ENCODE data around the gene SRPX2.

SRPX2 gene, protein sequence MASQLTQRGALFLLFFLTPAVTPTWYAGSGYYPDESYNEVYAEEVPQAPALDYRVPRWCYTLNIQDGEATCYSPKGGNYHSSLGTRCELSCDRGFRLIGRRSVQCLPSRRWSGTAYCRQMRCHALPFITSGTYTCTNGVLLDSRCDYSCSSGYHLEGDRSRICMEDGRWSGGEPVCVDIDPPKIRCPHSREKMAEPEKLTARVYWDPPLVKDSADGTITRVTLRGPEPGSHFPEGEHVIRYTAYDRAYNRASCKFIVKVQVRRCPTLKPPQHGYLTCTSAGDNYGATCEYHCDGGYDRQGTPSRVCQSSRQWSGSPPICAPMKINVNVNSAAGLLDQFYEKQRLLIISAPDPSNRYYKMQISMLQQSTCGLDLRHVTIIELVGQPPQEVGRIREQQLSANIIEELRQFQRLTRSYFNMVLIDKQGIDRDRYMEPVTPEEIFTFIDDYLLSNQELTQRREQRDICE

DNA sequence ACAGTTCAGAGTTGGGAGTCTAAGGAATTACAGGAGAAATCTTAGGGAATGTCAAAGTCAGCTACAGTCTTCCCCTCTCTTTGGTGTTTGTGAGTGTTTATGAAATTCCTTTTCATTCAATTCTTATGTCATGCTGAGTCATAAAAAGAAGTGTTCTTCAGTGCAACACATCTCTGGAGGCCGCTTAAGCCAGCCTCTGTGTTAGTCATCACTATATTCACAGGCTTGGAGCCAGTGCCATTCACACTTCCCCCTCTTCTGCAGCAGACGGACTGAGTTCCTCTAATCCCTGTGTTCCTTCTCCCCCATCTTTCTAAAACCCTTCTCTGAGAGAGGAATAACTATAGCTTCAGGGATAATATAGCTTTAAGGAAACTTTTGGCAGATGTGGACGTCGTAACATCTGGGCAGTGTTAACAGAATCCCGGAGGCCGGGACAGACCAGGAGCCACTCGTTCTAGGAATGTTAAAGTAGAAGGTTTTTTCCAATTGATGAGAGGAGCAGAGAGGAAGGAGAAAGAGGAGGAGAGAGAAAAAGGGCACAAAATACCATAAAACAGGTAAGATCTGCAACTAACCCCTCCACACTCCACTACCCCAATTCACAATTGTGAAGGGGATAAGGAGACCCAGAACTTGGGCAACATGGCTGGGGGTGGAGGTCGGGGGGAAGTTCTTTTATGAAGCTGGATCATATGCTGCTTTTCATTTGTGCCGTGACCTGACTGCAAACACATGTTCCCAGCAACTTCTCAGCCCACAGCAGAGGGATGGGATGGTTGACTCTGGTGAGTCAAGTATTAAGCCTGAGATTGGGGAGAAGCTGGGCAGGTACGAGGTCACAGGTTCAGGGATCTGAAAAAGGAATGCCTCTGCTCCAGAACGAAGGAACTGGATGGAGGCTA, at the start of gene SRPX2:
TSS of gene SRPX2 (plus strand) at position 244 of the 905 bp plus-strand sequence. CDS start 2,124 bp downstream, outside the sequence.
- no peak for DNase-seq (ENCODE audit: low read depth)

DNA sequence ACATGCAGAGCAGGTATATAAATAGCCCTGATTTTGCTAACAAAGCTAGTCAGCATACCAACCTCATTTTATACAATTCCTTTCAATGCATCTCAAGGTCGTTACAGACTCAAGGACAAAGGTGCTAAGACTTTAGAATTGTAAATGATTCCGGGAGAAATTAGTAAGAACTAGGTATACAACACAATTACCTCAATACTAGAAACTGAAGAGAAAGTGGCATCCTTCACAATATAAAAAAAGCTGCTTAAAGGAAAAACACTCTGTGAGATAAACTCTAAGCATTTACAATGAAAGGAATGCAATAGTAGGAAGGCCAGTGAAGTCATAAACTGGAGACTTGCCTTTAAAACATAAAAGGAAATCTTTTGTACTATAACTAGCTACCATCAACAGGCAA, 47.4 kb upstream of the SRPX2 start:
- no peak for DNase-seq (ENCODE audit: low read depth)

DNA sequence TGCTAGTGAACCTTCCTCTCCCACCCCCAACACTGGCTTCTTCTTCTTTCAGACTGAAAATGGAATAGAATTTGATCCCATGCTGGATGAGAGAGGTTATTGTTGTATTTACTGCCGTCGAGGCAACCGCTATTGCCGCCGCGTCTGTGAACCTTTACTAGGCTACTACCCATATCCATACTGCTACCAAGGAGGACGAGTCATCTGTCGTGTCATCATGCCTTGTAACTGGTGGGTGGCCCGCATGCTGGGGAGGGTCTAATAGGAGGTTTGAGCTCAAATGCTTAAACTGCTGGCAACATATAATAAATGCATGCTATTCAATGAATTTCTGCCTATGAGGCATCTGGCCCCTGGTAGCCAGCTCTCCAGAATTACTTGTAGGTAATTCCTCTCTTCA, 44.5 kb upstream of the SRPX2 start:
- no peak for DNase-seq (ENCODE audit: low read depth)

DNA sequence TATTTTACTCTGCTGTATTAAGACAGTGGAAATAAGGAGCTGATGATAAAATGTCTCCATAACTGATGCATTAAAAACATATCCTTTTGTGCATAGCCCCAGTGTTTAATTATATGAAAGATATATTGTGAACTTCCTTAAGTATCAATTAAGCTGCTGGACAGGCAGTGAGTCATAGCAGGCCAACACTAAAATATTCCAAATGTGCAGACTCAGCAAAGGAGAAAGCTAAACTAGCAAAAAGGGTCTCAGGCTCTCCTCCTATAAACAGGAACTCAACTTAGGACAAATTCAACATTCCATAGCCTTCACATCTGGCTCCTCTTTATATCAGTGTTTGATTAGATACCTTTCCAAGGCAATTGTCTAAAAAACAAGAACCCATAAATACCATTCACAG, 43.7 kb upstream of the SRPX2 start:
- no peak for DNase-seq (ENCODE audit: low read depth)

DNA sequence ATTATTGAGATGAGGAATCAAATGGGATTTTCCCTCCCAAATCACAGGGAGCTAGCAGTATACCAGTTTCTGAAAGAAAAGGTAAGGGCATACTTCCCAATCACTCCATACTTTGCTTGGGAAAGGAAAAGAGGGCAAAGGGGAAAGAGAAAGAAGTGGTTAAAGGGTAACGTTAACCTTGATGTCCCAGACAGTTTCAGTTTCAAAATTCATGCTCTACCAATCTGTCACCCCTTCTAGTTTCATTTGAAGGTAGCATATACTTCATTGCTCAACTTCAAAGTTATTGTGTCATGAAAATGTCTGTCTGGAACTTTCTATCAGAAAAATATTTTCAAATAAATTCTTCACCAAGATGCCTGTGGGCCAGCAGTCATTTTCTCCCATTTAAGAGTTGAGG, 43.2 kb upstream of the SRPX2 start:
- DNase-seq (ENCODE audit: low read depth) = no peak

DNA sequence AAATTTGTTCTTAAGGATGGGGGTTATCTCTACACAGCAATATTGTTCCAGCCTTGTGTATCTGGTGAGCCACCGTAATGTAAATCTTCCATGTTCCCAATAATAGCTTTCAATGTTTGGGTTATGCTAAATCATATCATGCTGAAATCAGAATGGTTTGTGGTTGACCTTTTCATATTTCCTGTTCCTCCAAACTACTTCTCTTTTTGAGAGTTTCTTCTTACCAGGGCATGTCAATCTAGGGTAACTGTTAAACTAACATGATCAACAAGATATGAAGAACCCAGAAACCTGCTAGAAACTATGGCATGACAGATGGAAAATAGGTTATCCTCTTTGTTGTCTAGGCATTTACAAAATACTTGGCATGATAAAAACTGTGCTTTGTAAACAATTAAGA, 37.2 kb upstream of the SRPX2 start:
- no peak for DNase-seq (ENCODE audit: low read depth)

DNA sequence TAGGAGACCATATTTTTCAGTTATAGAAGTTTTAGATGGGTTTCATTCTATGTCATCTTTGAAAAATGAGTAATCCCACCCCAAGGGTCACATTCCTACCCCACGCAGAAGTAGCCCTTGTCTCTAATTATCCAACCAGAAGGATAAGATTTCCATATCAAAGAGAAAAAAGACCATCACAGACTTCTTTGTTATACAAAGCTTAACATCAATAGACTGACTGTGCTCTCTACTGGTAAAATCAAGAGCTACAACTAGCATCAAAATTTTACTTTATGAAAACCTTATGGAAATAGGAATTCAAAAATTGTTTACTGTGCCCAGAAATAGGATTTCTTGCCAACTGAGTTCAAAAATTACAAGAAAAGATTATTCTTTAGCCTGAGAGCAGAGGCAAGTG, 34.4 kb upstream of the SRPX2 start:
- no peak for DNase-seq (ENCODE audit: low read depth)

DNA sequence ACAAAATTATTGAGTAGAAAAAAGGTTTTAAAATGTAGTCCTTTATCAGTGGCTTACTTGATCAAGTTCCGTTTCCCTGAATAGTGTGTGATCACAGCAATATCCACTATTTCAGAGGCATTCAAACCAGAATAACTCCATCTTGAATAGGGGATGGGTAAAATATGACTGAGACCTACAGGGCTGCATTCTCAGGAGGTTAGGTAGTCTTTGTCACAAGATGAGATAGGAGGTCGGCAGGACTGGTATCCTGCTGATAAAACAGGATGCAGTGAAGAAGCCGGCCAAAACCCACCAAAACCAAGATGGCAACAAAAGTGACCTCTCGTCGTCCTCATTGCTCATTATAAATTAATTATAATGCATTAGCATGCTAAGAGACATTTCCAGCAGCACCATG, 32.0 kb upstream of the SRPX2 start:
- DNase-seq (ENCODE audit: low read depth) = no peak

DNA sequence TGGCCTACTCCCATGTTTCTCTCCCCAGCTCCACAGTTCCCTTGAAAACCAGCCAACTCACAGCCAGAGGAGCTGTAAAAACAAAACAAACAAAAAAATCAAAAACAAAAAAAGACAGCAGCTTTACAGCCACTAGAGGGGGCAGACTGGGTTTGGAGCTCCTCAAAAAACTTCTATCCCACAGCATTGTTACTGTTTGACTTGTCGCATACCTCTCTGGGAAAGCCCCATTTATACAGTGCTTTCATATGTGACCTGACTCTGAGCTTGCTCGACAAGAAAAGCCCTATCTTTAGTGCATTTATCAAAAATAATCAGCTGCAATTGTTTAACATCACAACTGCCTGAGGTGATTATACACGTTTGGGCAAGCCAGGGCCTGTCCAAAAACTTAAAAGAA, 29.0 kb upstream of the SRPX2 start:
- no peak for DNase-seq (ENCODE audit: low read depth)

DNA sequence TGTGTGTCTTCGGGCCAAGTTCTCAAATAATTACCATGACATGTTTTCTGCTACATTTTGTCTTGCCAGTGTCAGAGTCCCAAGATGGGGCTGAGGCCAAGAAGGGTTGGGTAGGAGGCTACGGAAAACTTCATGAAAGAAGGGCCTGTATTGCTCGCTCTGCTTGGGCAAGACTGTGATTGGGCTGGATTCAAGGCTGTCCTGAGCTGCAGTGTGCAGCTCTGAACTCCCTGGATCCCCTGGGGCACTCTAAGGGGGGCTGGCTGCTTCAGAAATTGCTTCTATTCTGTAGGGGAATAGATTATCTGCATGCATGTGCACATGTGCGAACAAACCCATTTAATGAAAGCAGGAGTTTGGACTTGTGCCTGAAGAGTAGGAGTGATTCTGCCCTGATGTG, 21.0 kb upstream of the SRPX2 start:
- DNase-seq (ENCODE audit: low read depth) = no peak

DNA sequence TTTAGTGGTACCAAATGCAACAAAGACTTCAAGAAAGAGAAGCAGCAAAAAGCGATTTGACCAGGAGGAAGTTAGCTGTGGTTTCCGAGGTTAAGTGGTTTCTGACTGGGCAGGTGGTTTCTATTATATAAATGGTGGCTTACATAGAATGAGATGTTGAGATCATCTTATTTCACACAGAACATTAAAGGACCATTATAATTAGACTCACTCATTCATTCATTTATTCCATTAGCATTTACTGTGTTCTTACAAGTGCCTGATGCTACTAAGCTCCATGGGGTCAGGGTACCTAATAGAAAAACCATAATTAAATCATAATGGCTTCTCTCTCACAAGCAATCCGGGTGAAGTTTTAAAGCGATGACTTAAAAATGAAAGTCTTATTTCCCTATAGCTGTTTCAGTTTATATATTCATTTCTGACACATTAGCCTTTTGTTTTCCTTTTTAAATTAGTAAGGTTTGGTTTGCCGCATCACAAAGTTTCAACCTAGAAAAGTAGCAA, 18.0 kb upstream of the SRPX2 start:
- no peak for DNase-seq (ENCODE audit: low read depth)

DNA sequence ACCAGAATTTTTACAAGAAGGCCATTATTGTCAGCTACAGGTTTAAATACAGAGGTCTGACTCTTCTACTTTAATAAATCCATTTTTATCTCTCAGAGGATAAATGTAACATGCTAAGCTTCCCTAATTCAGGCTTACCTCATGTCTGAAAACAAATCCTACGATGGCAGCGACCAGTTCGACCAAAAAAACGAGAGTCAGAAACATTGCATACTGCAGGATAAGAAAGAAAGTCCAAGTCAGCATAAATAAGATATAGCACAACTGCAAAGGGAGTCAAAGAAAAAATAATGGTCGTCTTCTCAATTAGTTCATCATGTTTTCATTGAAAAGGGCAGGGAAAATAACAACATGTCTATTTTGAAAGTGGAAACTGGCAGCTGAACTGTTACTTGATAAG, 9.0 kb upstream of the SRPX2 start:
- DNase-seq (ENCODE audit: low read depth) = no peak

DNA sequence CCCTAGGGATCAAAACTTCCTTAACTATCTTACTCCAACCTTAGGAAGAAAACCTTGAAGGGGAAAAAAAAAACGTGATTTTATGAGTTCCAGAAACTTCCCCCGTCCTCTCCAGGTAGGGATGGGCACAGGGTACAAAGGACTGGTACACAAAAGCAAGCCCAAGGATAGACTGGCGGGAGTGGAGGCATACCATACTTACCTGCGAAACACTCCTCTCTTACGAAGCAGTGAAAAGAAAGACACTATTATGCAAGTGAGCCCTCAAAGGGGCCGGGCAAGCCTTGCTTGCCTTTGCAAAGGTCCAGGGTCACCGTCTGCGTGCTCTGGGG, 8.0 kb upstream of the SRPX2 start:
- DNase-seq (ENCODE audit: low read depth) = no peak

DNA sequence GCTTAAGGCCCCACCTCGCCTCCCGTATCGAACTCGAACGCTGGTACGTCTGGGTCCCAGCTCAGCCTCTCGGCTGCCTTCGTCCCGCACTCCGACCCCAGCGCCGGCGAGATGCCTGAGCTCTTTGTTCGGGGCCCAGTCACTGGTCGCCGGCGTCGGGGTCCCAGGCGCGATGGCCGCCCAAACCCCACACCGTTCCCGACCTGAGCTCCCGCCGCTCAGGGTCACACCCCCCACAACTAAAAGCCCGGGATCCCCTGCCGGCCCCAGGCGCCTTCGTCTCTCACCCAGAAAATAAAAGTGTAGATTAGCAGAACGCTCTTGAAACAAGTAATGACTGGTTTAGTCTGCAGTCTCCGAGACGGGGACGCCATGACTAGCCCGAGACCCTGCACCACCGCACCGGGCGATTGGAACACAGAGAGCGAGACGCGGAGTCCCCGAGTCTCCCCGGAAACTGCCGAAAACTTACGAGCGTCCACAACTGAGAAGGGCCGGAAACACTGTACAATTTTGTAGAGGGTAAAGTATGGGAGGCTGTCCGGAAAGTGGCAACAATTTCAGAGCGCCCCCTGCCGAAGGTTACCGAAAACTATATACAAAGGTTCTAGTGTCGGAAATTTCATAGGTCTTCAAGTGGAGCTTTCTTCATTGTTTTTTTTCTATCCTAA, 7.5 kb upstream of the SRPX2 start, which contains the start of gene TSPAN6:
TSS of gene TSPAN6 (minus strand) at position 486 of the 671 bp plus-strand sequence. CDS start at position 374, 112 bp downstream.
- no peak for DNase-seq (ENCODE audit: low read depth)

DNA sequence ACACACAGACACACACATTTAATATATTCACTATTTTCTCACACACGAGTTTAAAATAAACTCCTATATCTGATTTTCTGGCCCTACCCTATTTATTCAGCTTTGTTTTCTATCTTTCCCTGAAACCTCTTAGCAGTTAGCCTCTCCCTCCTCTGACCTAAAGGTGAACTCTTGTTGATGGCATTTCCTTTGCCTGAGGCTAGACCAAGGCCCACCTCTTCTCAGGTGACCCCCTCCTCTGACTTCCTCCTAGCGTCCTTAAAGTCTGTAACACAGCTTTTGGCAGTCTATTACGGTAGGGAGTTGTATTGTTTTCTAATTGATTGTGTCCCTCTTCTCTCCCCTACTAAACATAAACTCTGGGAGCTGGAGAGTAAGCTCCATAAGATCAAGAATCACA, 1.7 kb upstream of the SRPX2 start:
- no peak for DNase-seq (ENCODE audit: low read depth)

DNA sequence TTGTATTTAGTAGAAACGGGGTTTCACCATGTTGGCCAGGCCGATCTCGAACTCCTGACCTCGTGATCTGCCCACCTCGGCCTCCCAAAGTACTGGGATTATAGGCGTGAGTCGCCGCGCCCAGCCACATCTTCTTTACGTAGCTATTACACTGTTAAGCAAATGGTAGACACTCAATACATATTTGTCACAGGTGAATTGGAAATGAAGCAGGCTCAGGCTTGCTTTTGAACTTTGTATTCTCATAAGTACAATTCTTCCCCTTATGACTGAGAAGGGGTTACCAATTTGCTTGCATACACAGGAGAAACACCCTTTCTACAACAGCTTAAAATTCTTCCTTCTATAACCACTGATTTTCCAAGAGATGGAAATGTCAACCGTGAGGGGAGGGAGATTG, 787 bp upstream of the SRPX2 start:
- DNase-seq (ENCODE audit: low read depth) = no peak

DNA sequence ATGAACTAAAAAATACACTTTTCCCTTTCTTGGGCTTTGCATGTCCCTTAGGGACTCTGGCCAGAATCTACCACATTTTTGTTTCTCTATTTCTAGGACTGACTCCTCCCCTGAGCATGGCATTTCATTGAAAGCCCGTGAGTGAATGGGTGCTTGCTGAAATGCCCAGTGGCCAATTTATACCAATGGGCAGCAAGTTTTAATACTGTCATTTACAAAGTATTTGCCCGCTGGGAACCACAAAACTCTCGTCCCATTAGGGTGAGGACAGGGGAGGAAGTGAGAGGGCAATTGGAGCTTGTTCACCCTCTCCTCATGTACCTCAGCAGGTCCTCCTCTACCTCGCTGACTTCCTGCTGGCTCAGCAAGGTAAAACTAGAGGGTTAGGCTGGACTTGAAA, 1.1 kb downstream of the SRPX2 start:
- DNase-seq (ENCODE audit: low read depth) = no peak

DNA sequence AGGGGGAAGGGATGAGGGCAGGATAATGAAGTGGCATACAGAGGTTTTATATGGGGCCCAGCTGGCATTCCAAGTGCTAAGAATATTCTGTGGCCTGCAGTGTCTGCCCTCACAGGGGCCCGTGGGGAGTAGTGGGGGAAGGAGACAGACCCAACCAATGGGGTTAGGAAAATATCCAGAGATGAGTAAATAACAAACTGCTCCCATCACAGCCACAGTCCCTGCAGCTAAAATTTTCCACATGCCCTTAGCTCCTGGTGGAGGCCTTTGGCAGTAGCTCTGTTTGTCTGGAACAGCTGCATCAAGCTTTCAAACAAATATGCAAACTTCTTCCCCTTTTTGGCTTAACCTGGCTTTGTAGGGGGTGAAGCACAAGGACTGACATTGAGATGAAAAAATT, 3.1 kb downstream of the SRPX2 start:
- DNase-seq (ENCODE audit: low read depth) = no peak

DNA sequence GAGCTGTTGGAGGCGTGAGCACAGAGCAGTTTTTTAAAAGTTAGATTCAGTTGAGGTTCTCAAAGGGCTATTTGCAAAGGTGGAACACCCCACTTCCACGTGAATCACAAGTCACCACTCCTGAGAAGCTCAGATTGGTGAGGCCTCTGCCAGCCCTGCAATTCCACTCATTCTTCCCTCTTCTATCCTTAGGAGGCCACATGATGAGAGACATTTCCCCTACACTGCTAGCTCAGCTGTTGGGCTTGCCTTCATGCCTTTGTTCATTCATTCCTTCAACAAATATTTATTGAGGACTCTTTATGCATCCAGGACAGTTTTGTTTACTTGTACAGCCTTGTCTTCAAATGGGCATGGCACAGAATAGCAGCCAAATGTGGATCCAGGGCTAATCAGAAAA, 3.7 kb downstream of the SRPX2 start:
- no peak for DNase-seq (ENCODE audit: low read depth)

DNA sequence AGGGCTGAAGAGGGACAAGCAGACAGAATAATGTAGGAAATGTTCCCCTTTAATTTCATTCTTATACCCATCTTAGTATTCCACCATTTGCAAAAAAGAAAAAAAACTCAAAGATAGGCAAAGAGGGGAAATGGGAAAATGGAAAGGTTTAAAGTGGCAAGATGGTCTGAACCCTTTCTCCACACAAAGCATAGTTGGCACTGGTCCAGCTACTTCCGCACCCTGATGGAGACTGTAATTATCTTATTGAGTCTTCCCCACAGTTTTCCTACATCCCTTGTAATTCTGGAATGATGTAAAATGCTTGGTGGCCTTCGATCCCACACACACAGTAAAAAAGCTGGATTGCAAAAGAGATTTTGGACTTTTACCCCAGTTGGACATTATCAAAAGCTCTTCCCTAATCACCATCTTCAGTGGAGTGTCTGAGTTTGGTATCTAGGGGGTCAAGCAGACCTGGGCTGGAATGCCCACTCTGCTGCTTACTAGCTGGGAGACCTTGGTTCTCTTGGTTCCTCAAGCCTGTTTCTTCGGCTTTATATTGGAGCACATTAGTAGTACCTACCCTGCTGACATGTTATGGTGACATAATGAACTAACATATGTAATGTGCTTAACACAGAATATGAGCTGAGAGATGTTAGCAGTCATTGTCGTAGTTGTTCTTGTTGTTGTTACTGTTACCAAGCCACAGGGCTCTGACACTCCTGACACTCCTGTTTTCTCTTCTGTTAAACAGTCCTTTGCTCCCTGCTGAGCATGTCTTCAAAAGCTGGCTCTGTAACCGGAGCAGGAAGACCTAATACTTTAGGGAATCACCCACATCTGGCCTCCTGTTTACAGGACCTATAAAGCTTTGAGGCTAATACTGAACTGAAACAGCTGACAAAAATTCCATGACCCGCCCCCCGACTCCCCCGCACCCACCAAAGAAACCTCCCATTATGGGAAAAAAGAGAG, 4.7 kb downstream of the SRPX2 start:
- no peak for DNase-seq (ENCODE audit: low read depth)
